Myocyte (in vitro differentiated cells): ENCODE data around the gene FZR1. TPM values are rescaled to one million over a fixed set of nuclear protein-coding genes. Genes with fewer than 3 reads are reported as not detected.
A peak's percentile ranks its signal among the peaks of the same experiment; 100 is the strongest.
"Not testable (repeated sequence)": the region's sequence is repeated elsewhere in the genome, so short reads cannot be mapped to it uniquely, and the experiment has no call there.

Source experiments
- DNase-seq: peaks from one replicate; pipeline ENCODE4 v3.0.0-alpha.2; 2012; ENCODE audit warnings: low read depth
- total RNA-seq: library from RNA; depleted of rRNA; stranded (reverse); fragments of >200 nt; gene quantifications from 2 replicates; pipeline ENCODE4 v1.2.3, GENCODE V29; 2014

Gene FZR1
- total RNA-seq, 1 donor from 2014 or later, result 33.8 TPM

GRCh38 chr19:3528080-3528479 is 22.0 kb downstream of the FZR1 start:
- no peak for DNase-seq

GRCh38 chr19:3528539-3529211 is 22.6 kb downstream of the FZR1 start:
- DNase-seq, result no peak

GRCh38 chr19:3529299-3529698 is 23.2 kb downstream of the FZR1 start:
- not testable (repeated sequence) for DNase-seq

GRCh38 chr19:3530389-3530788 is 24.3 kb downstream of the FZR1 start:
- no peak for DNase-seq

GRCh38 chr19:3531716-3532115 is 25.6 kb downstream of the FZR1 start:
- no peak for DNase-seq

GRCh38 chr19:3532154-3532786 is 26.2 kb downstream of the FZR1 start:
- no peak for DNase-seq

GRCh38 chr19:3533033-3533432 is 26.9 kb downstream of the FZR1 start:
- no peak for DNase-seq

GRCh38 chr19:3533563-3534216 is 27.6 kb downstream of the FZR1 start:
- DNase-seq, result no peak

- DNase-seq, result no peak
Measured at GRCh38 chr19:3534375-3535234, 28.5 kb downstream of the FZR1 start.

GRCh38 chr19:3535235-3535535 is 29.1 kb downstream of the FZR1 start:
- DNase-seq, result no peak

GRCh38 chr19:3535563-3535965 is 29.5 kb downstream of the FZR1 start:
- DNase-seq, result no peak

- no peak for DNase-seq
Measured at GRCh38 chr19:3535981-3536380, 29.9 kb downstream of the FZR1 start.

- DNase-seq, result no peak
Measured at GRCh38 chr19:3536429-3537100, 30.5 kb downstream of the FZR1 start.

- DNase-seq, result no peak
Measured at GRCh38 chr19:3537101-3537437, 31.0 kb downstream of the FZR1 start.

GRCh38 chr19:3537438-3538240 is 31.5 kb downstream of the FZR1 start:
- DNase-seq, result no peak

GRCh38 chr19:3538258-3538929 is 32.3 kb downstream of the FZR1 start:
- no peak for DNase-seq

- DNase-seq, result peak; percentile 55
Measured at GRCh38 chr19:3538965-3539755, 33.0 kb downstream of the FZR1 start, which contains the start of gene TEKTIP1. TSS of gene TEKTIP1 (plus strand) at chr19:3539174. CDS start at chr19:3539178, 4 bp downstream.

- no peak for DNase-seq
Measured at GRCh38 chr19:3539756-3540118, 33.6 kb downstream of the FZR1 start.
